ENCODE results near the gene MRAS. TPM values are rescaled to one million over a fixed set of nuclear protein-coding genes. Genes with fewer than 3 reads are reported as not detected.

Gene MRAS
- total and polyA plus RNA-seq, 7 experiments from 2014 or later = 0.05 to 4.9 (median 0.80) TPM; not detected in 2

GRCh38 chr3:138398791-138399575 is 50.6 kb downstream of the MRAS start:
- intact Hi-C loops (cut with micrococcal nuclease) = loop anchor here in 1 of 2 donors (1.0 kb wide), 1 partner anchor 219 kb away; no protein-coding TSS in a partner anchor
- no peak for ATAC-seq
- no peak overlapping the region for H3K4me3 Mint-ChIP-seq

GRCh38 chr3:138399766-138400165 is 51.4 kb downstream of the MRAS start:
- Mint-ChIP-seq H3K27me3 (peaks cover 0 to 5% (median 0%) of the 10 kb centered on the region in 5 donors), H3K9me3 (no peaks in the 10 kb centered on the region), H3K27ac (no peak overlapping the region), H3K4me1 (no peaks in the 10 kb centered on the region), H3K36me3 (no peaks in the 10 kb centered on the region), H3K4me3 (no peak overlapping the region)
- Histone ChIP-seq H3K27ac (ENCODE audit: low read depth, low read length) (no peak overlapping the region), H3K27me3 (ENCODE audit: control insufficient read depth in 2 of 2, insufficient read depth in 2 of 2, low read length in 2 of 2) (no peaks in the 10 kb centered on the region), H3K9me3 (ENCODE audit: control insufficient read depth in 2 of 3, low read length in 3 of 3) (no peaks in the 10 kb centered on the region), H3K4me1 (ENCODE audit: control insufficient read depth in 2 of 2, insufficient read depth in 2 of 2, low read length in 2 of 2) (no peaks in the 10 kb centered on the region), H3K4me3 (ENCODE audit: low read length) (no peak overlapping the region), H3K36me3 (ENCODE audit: control insufficient read depth in 2 of 3, insufficient read depth in 3 of 3, low read length in 3 of 3) (no peaks in the 10 kb centered on the region)
- intact Hi-C loops (cut with micrococcal nuclease) = no loop called here
- no peak for ATAC-seq
- no peak for DNase-seq
- POLR2A ChIA-PET = no interaction called here
- CTCF ChIA-PET = no interaction called here

More at GRCh38 chr3:138398791-138399575, 50.6 kb downstream of the MRAS start:
- no peaks in the 10 kb centered on the region for H3K36me3 Mint-ChIP-seq
- no peaks in the 10 kb centered on the region for H3K4me1 Mint-ChIP-seq
- no peak overlapping the region for H3K27ac ChIP-seq (ENCODE audit: low read depth, low read length)
- no peaks in the 10 kb centered on the region for H3K36me3 ChIP-seq (ENCODE audit: control insufficient read depth in 2 of 3, insufficient read depth in 3 of 3, low read length in 3 of 3)
- H3K9me3 Mint-ChIP-seq = no peaks in the 10 kb centered on the region
- no peaks in the 10 kb centered on the region for H3K4me1 ChIP-seq (ENCODE audit: control insufficient read depth in 2 of 2, insufficient read depth in 2 of 2, low read length in 2 of 2)
- no peaks in the 10 kb centered on the region for H3K9me3 ChIP-seq (ENCODE audit: control insufficient read depth in 2 of 3, low read length in 3 of 3)
- DNase-seq = no peak
- CTCF ChIA-PET = no interaction called here
- H3K27me3 ChIP-seq (ENCODE audit: control insufficient read depth in 2 of 2, insufficient read depth in 2 of 2, low read length in 2 of 2) = no peaks in the 10 kb centered on the region
- POLR2A ChIA-PET = no interaction called here
- no peak overlapping the region for H3K27ac Mint-ChIP-seq
- no peak overlapping the region for H3K4me3 ChIP-seq (ENCODE audit: low read length)
- H3K27me3 Mint-ChIP-seq = peaks cover 0 to 5% (median 0%) of the 10 kb centered on the region in 5 donors

GRCh38 chr3:138400651-138401070 is 52.3 kb downstream of the MRAS start:
- no peaks in the 10 kb centered on the region for H3K9me3 Mint-ChIP-seq
- no peaks in the 10 kb centered on the region for H3K36me3 Mint-ChIP-seq
- no peaks in the 10 kb centered on the region for H3K4me1 ChIP-seq (ENCODE audit: control insufficient read depth in 2 of 2, insufficient read depth in 2 of 2, low read length in 2 of 2)
- H3K4me3 ChIP-seq (ENCODE audit: low read length) = no peak overlapping the region
- H3K27ac Mint-ChIP-seq = no peak overlapping the region
- no peak overlapping the region for H3K4me3 Mint-ChIP-seq
- intact Hi-C loops (cut with micrococcal nuclease) = no loop called here
- no peaks in the 10 kb centered on the region for H3K9me3 ChIP-seq (ENCODE audit: control insufficient read depth in 2 of 3, low read length in 3 of 3)
- no peaks in the 10 kb centered on the region for H3K36me3 ChIP-seq (ENCODE audit: control insufficient read depth in 2 of 3, insufficient read depth in 3 of 3, low read length in 3 of 3)
- no peaks in the 10 kb centered on the region for H3K27me3 ChIP-seq (ENCODE audit: control insufficient read depth in 2 of 2, insufficient read depth in 2 of 2, low read length in 2 of 2)
- ATAC-seq = no peak
- ChIA-PET CTCF (interaction anchor here (0.9 kb wide), 1 partner anchor 9 kb away, joined by 4 read pairs; no protein-coding TSS in a partner anchor), POLR2A (no interaction called here)
- H3K27me3 Mint-ChIP-seq = peaks cover 0 to 4% (median 0%) of the 10 kb centered on the region in 5 donors
- no peak overlapping the region for H3K27ac ChIP-seq (ENCODE audit: low read depth, low read length)
- H3K4me1 Mint-ChIP-seq = no peaks in the 10 kb centered on the region
- DNase-seq = no peak

GRCh38 chr3:138401834-138402233 is 53.5 kb downstream of the MRAS start:
- no peak for ATAC-seq
- Mint-ChIP-seq H3K9me3 (no peaks in the 10 kb centered on the region), H3K36me3 (no peaks in the 10 kb centered on the region), H3K4me1 (no peaks in the 10 kb centered on the region), H3K4me3 (no peak overlapping the region), H3K27ac (no peak overlapping the region), H3K27me3 (peaks cover 0 to 8% (median 0%) of the 10 kb centered on the region in 5 donors)
- no peak overlapping the region for H3K4me3 ChIP-seq (ENCODE audit: low read length)
- POLR2A ChIA-PET = no interaction called here
- H3K4me1 ChIP-seq (ENCODE audit: control insufficient read depth in 2 of 2, insufficient read depth in 2 of 2, low read length in 2 of 2) = no peaks in the 10 kb centered on the region
- intact Hi-C loops (cut with micrococcal nuclease) = no loop called here
- H3K27ac ChIP-seq (ENCODE audit: low read depth, low read length) = no peak overlapping the region
- H3K27me3 ChIP-seq (ENCODE audit: control insufficient read depth in 2 of 2, insufficient read depth in 2 of 2, low read length in 2 of 2) = no peaks in the 10 kb centered on the region
- no peaks in the 10 kb centered on the region for H3K9me3 ChIP-seq (ENCODE audit: control insufficient read depth in 2 of 3, low read length in 3 of 3)
- CTCF ChIA-PET = no interaction called here
- no peak for DNase-seq
- H3K36me3 ChIP-seq (ENCODE audit: control insufficient read depth in 2 of 3, insufficient read depth in 3 of 3, low read length in 3 of 3) = no peaks in the 10 kb centered on the region

- Histone ChIP-seq H3K36me3 (ENCODE audit: control insufficient read depth in 2 of 3, insufficient read depth in 3 of 3, low read length in 3 of 3) (no peaks in the 10 kb centered on the region), H3K4me1 (ENCODE audit: control insufficient read depth in 2 of 2, insufficient read depth in 2 of 2, low read length in 2 of 2) (no peaks in the 10 kb centered on the region), H3K4me3 (ENCODE audit: low read length) (no peak overlapping the region), H3K27me3 (ENCODE audit: control insufficient read depth in 2 of 2, insufficient read depth in 2 of 2, low read length in 2 of 2) (no peaks in the 10 kb centered on the region), H3K27ac (ENCODE audit: low read depth, low read length) (no peak overlapping the region), H3K9me3 (ENCODE audit: control insufficient read depth in 2 of 3, low read length in 3 of 3) (no peaks in the 10 kb centered on the region)
- ATAC-seq = no peak
- ChIA-PET POLR2A (no interaction called here), CTCF (no interaction called here)
- no peak overlapping the region for H3K27ac Mint-ChIP-seq
- no peaks in the 10 kb centered on the region for H3K4me1 Mint-ChIP-seq
- DNase-seq = no peak
- peaks cover 0 to 15% (median 9%) of the 10 kb centered on the region in 5 donors for H3K27me3 Mint-ChIP-seq
- intact Hi-C loops (cut with micrococcal nuclease) = no loop called here
- no peaks in the 10 kb centered on the region for H3K36me3 Mint-ChIP-seq
- no peak overlapping the region for H3K4me3 Mint-ChIP-seq
- H3K9me3 Mint-ChIP-seq = no peaks in the 10 kb centered on the region
These were observed 55.7 kb downstream of the MRAS start for GRCh38 chr3:138404121-138404520.

GRCh38 chr3:138405001-138405400 is 56.6 kb downstream of the MRAS start:
- ATAC-seq = no peak
- no peak overlapping the region for H3K27ac ChIP-seq (ENCODE audit: low read depth, low read length)
- Mint-ChIP-seq H3K27ac (no peak overlapping the region), H3K4me3 (no peak overlapping the region), H3K9me3 (no peaks in the 10 kb centered on the region), H3K27me3 (peaks cover 0 to 15% (median 9%) of the 10 kb centered on the region in 5 donors), H3K36me3 (no peaks in the 10 kb centered on the region), H3K4me1 (no peaks in the 10 kb centered on the region)
- no peaks in the 10 kb centered on the region for H3K27me3 ChIP-seq (ENCODE audit: control insufficient read depth in 2 of 2, insufficient read depth in 2 of 2, low read length in 2 of 2)
- no peak for DNase-seq
- POLR2A ChIA-PET = no interaction called here
- CTCF ChIA-PET = no interaction called here
- H3K4me1 ChIP-seq (ENCODE audit: control insufficient read depth in 2 of 2, insufficient read depth in 2 of 2, low read length in 2 of 2) = no peaks in the 10 kb centered on the region
- intact Hi-C loops (cut with micrococcal nuclease) = no loop called here
- H3K36me3 ChIP-seq (ENCODE audit: control insufficient read depth in 2 of 3, insufficient read depth in 3 of 3, low read length in 3 of 3) = no peaks in the 10 kb centered on the region
- H3K9me3 ChIP-seq (ENCODE audit: control insufficient read depth in 2 of 3, low read length in 3 of 3) = no peaks in the 10 kb centered on the region
- H3K4me3 ChIP-seq (ENCODE audit: low read length) = no peak overlapping the region

- DNase-seq = no peak
- Histone ChIP-seq H3K4me1 (ENCODE audit: control insufficient read depth in 2 of 2, insufficient read depth in 2 of 2, low read length in 2 of 2) (no peaks in the 10 kb centered on the region), H3K9me3 (ENCODE audit: control insufficient read depth in 2 of 3, low read length in 3 of 3) (no peaks in the 10 kb centered on the region), H3K27me3 (ENCODE audit: control insufficient read depth in 2 of 2, insufficient read depth in 2 of 2, low read length in 2 of 2) (no peaks in the 10 kb centered on the region), H3K36me3 (ENCODE audit: control insufficient read depth in 2 of 3, insufficient read depth in 3 of 3, low read length in 3 of 3) (no peaks in the 10 kb centered on the region), H3K4me3 (ENCODE audit: low read length) (no peak overlapping the region), H3K27ac (ENCODE audit: low read depth, low read length) (no peak overlapping the region)
- ChIA-PET POLR2A (no interaction called here), CTCF (no interaction called here)
- Mint-ChIP-seq H3K9me3 (no peaks in the 10 kb centered on the region), H3K27ac (peak overlapping the region in 1 of 9 donors; percentile 11), H3K4me3 (no peak overlapping the region), H3K4me1 (no peaks in the 10 kb centered on the region), H3K27me3 (peaks cover 0 to 17% (median 9%) of the 10 kb centered on the region in 5 donors), H3K36me3 (no peaks in the 10 kb centered on the region)
- no peak for ATAC-seq
- intact Hi-C loops (cut with micrococcal nuclease) = no loop called here
These were observed 57.1 kb downstream of the MRAS start for GRCh38 chr3:138405486-138405885.

Data from naive thymus-derived CD4-positive, alpha-beta T cell (primary cell).